HEK293 (cell line): Measurements from ENCODE around the gene C9orf43.
A peak's percentile ranks its signal among the peaks of the same experiment; 100 is the strongest.

Experiments
- CTCF ChIA-PET: fragments of 350-600 bp; formaldehyde crosslinking; extraction: SDS; loops from one replicate; lab custom pipeline; 2021; ENCODE audit warnings: antibody characterized with exemption; lab: Yijun Ruan, JAX
- POLR2A ChIA-PET: fragments of 300-600 bp; formaldehyde crosslinking; extraction: SDS; loops from one replicate; lab custom pipeline; 2020; ENCODE audit warnings: antibody characterized with exemption, inconsistent platforms; lab: Yijun Ruan, JAX
- H3K27ac ChIP-seq: fragments of 200-500 bp; sonication (Bioruptor generic); 2 replicates; pipeline ENCODE4 v1.5.1; 2014; ENCODE audit warnings: low read depth, low read length, control low read depth, inconsistent platforms; ENCODE audit errors: extremely low read depth
- H3K36me3 ChIP-seq, 2 experiments: fragments of 200-500 bp in 1 of 2; sonication (Bioruptor generic) in 1 of 2; 1 replicate in 1 of 2; 2 replicates in 1 of 2; pipeline ENCODE4 v1.5.1; 2014 to 2017; ENCODE audit warnings: inconsistent platforms in 2 of 2, low read length in 2 of 2; ENCODE audit not compliant: control insufficient read depth in 2 of 2, insufficient read depth in 1 of 2
- H3K4me1 ChIP-seq: fragments of 200-500 bp; sonication (Bioruptor generic); 2 replicates; pipeline ENCODE4 v1.5.1; 2014; ENCODE audit warnings: mild to moderate bottlenecking, low read length, inconsistent platforms; ENCODE audit not compliant: control insufficient read depth, insufficient read depth
- H3K4me3 ChIP-seq: 2 replicates; pipeline ENCODE4 v1.5.1; 2011; ENCODE audit warnings: low read depth, mild to moderate bottlenecking, control low read depth, low read length, moderate library complexity
- H3K9me3 ChIP-seq: fragments of 200-500 bp; sonication (Bioruptor generic); 2 replicates; pipeline ENCODE4 v1.5.1; 2014; ENCODE audit warnings: low read depth, low read length, inconsistent platforms; ENCODE audit not compliant: control insufficient read depth, insufficient read depth
- EGR2 ChIP-seq: fragments of 450-650 bp; formaldehyde crosslinking; IDR thresholded peaks from 2 replicates; pipeline ENCODE4 v1.5.1; 2016; ENCODE audit warnings: low read depth, missing biosample characterization, missing genetic modification characterization
- GFI1B ChIP-seq: fragments of 450-650 bp; formaldehyde crosslinking; IDR thresholded peaks from 2 replicates; pipeline ENCODE4 v1.5.1; 2016; ENCODE audit warnings: missing biosample characterization, missing genetic modification characterization
- GLIS2 ChIP-seq: fragments of 450-650 bp; formaldehyde crosslinking; IDR thresholded peaks from 2 replicates; pipeline ENCODE4 v1.5.1; 2016; ENCODE audit warnings: missing biosample characterization, missing genetic modification characterization
- KLF1 ChIP-seq: fragments of 450-650 bp; formaldehyde crosslinking; IDR thresholded peaks from 2 replicates; pipeline ENCODE4 v1.5.1; 2016; ENCODE audit warnings: missing biosample characterization, missing genetic modification characterization
- KLF9 ChIP-seq: fragments of 450-650 bp; formaldehyde crosslinking; IDR thresholded peaks from 2 replicates; pipeline ENCODE4 v1.5.1; 2016; ENCODE audit warnings: missing biosample characterization, missing genetic modification characterization, low read depth
- PBX3 ChIP-seq: sonication (generic); formaldehyde crosslinking; IDR thresholded peaks from 2 replicates; pipeline ENCODE4 v1.8.1; 2022; ENCODE audit warnings: mild to moderate bottlenecking, moderate library complexity, missing genetic modification reagents
- REPIN1 ChIP-seq: fragments of 450-650 bp; formaldehyde crosslinking; IDR thresholded peaks from 2 replicates; pipeline ENCODE4 v1.5.1; 2017; ENCODE audit warnings: missing biosample characterization, missing genetic modification characterization, low read depth
- SCRT2 ChIP-seq: fragments of 450-650 bp; formaldehyde crosslinking; IDR thresholded peaks from 2 replicates; pipeline ENCODE4 v1.5.1; 2016; ENCODE audit warnings: missing biosample characterization, missing genetic modification characterization
- SP7 ChIP-seq: fragments of 450-650 bp; formaldehyde crosslinking; IDR thresholded peaks from 2 replicates; pipeline ENCODE4 v1.5.1; 2016; ENCODE audit warnings: missing biosample characterization, missing genetic modification characterization
- ZBTB1 ChIP-seq: fragments of 450-650 bp; formaldehyde crosslinking; IDR thresholded peaks from 2 replicates; pipeline ENCODE4 v1.5.1; 2016; ENCODE audit warnings: missing biosample characterization, missing genetic modification characterization
- ZIC2 ChIP-seq: fragments of 450-650 bp; formaldehyde crosslinking; IDR thresholded peaks from 2 replicates; pipeline ENCODE4 v1.5.1; 2016; ENCODE audit warnings: missing biosample characterization, missing genetic modification characterization
- ZNF155 ChIP-seq: fragments of 450-650 bp; formaldehyde crosslinking; IDR thresholded peaks from 2 replicates; pipeline ENCODE4 v1.5.1; 2016; ENCODE audit warnings: missing biosample characterization, missing genetic modification characterization
- ZNF16 ChIP-seq: fragments of 450-650 bp; formaldehyde crosslinking; IDR thresholded peaks from 2 replicates; pipeline ENCODE4 v1.5.1; 2016; ENCODE audit warnings: low read depth, missing biosample characterization, missing genetic modification characterization
- ZNF221 ChIP-seq: fragments of 450-650 bp; formaldehyde crosslinking; IDR thresholded peaks from 2 replicates; pipeline ENCODE4 v1.5.1; 2017; ENCODE audit warnings: missing biosample characterization, missing genetic modification characterization, borderline replicate concordance
- ZNF292 ChIP-seq: fragments of 450-650 bp; formaldehyde crosslinking; IDR thresholded peaks from 2 replicates; pipeline ENCODE4 v1.5.1; 2016; ENCODE audit warnings: low read depth, missing biosample characterization, missing genetic modification characterization, borderline replicate concordance
- ZNF335 ChIP-seq: fragments of 450-650 bp; formaldehyde crosslinking; conservative IDR thresholded peaks from 2 replicates; pipeline ENCODE4 v1.5.1; 2016; ENCODE audit warnings: missing biosample characterization, missing genetic modification characterization
- ZNF501 ChIP-seq: fragments of 450-650 bp; formaldehyde crosslinking; IDR thresholded peaks from 2 replicates; pipeline ENCODE4 v1.5.1; 2016; ENCODE audit warnings: missing biosample characterization, missing genetic modification characterization
- ZNF530 ChIP-seq: fragments of 450-650 bp; formaldehyde crosslinking; IDR thresholded peaks from 2 replicates; pipeline ENCODE4 v1.5.1; 2016; ENCODE audit warnings: low read depth, missing biosample characterization, missing genetic modification characterization
- ZNF610 ChIP-seq: fragments of 450-650 bp; formaldehyde crosslinking; IDR thresholded peaks from 2 replicates; pipeline ENCODE4 v1.5.1; 2016; ENCODE audit warnings: missing biosample characterization, missing genetic modification characterization, borderline replicate concordance
- ZNF654 ChIP-seq: fragments of 450-650 bp; formaldehyde crosslinking; IDR thresholded peaks from 2 replicates; pipeline ENCODE4 v1.5.1; 2016; ENCODE audit warnings: low read depth, missing biosample characterization, missing genetic modification characterization

C9orf43 gene

GRCh38 chr9:113390192-113390960 lies 20.2 kb upstream of the C9orf43 start (continued):
- TF ChIP-seq ZNF16 (tag by site-specific recombination), result no peak
- no peak for TF ChIP-seq KLF1 (tag by site-specific recombination)
- TF ChIP-seq ZNF501, result no peak

GRCh38 chr9:113391917-113392316 lies 18.6 kb upstream of the C9orf43 start:
- H3K9me3 ChIP-seq, result no peaks in the 10 kb centered on the region
- CTCF ChIA-PET, result interaction anchor here (2.2 kb wide), 1 partner anchor 9 kb away, joined by 10 read pairs; the partner anchor contains the start of gene ALAD
- peak; percentile 53 for TF ChIP-seq SCRT2 (tag by site-specific recombination)
- TF ChIP-seq GLIS2 (tag by site-specific recombination), result no peak
- TF ChIP-seq EGR2, result peak; percentile 41; the same call in 1 of the 2 replicates
- no peaks in the 10 kb centered on the region for H3K4me1 ChIP-seq
- H3K4me3 ChIP-seq, result no peak overlapping the region
- no peak overlapping the region for H3K27ac ChIP-seq
- peaks cover 0 to 70% of the 10 kb centered on the region in 2 experiments; a peak in 1 of 3 replicates for H3K36me3 ChIP-seq
- POLR2A ChIA-PET, result interaction anchor here (0.8 kb wide), 1 partner anchor 9 kb away, joined by 3 read pairs; the partner anchor contains the start of gene ALAD

- H3K9me3 ChIP-seq, result no peaks in the 10 kb centered on the region
- H3K27ac ChIP-seq, result no peak overlapping the region
- TF ChIP-seq GFI1B (tag by site-specific recombination) (no peak), ZNF221 (tag by site-specific recombination) (no peak), KLF9 (tag by site-specific recombination) (no peak), ZNF155 (tag by site-specific recombination) (no peak), ZNF292 (tag by site-specific recombination) (no peak), ZNF335 (no peak), ZNF530 (tag by site-specific recombination) (no peak), ZIC2 (tag by site-specific recombination) (no peak), SP7 (tag by site-specific recombination) (no peak), PBX3 (no peak), ZBTB1 (tag by site-specific recombination) (no peak), REPIN1 (no peak), ZNF610 (no peak), ZNF654 (no peak)
- TF ChIP-seq, all 188 proteins: peak for 0
- H3K4me1 ChIP-seq, result no peaks in the 10 kb centered on the region
- ChIA-PET CTCF (interaction anchor here (2.2 kb wide), 1 partner anchor 8 kb away, joined by 10 read pairs; the partner anchor contains the start of gene ALAD), POLR2A (interaction anchor here (0.6 to 1.5 kb wide), 2 partner anchors 17 to 1185 kb away, joined by 3 to 4 read pairs; partner anchors contain the start of gene HDHD3)
- H3K4me3 ChIP-seq, result no peak overlapping the region
- peaks cover 0 to 57% of the 10 kb centered on the region in 2 experiments; a peak in 1 of 3 replicates for H3K36me3 ChIP-seq
Observed at GRCh38 chr9:113393281-113393680, 17.3 kb upstream of the C9orf43 start.
